HG03103 (cell line): ENCODE data around the gene ZNF618.

Experiments used
- ATAC-seq: cut with Tn5 transposase; IDR thresholded peaks from one replicate; pipeline ENCODE4 v1.9.1; 2021; ENCODE audit warnings: low read depth; ENCODE audit not compliant: unreplicated experiment

ZNF618 gene

GRCh38 chr9:113954591-113954990 is 78.5 kb downstream of the ZNF618 start:
- ATAC-seq, result no peak

GRCh38 chr9:113955076-113955752 is 79.1 kb downstream of the ZNF618 start:
- ATAC-seq, result no peak

DNA sequence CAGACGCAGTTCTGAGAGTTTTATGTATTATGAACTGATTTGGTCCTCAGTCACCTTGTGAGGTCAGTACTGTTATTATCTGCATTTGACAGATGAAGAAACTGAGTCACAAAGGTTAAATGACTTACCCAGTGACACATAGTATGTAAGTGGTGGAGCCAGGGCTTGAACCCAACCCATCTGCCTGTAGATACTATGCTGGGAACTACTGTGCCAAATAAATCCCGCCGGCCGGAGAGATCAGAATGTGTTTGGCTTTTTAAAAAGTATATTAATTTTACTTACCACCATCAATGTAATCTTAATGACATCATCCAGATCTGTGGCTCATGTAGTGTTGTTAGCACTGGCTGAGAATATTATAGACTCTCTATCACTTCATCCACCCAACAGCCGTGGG is 80.8 kb downstream of the ZNF618 start:
- no peak for ATAC-seq

GRCh38 chr9:113957351-113957750 is 81.2 kb downstream of the ZNF618 start:
- ATAC-seq, result no peak

- ATAC-seq, result no peak
Observed at GRCh38 chr9:113957821-113958341, 81.8 kb downstream of the ZNF618 start.

GRCh38 chr9:113958556-113958955 is 82.4 kb downstream of the ZNF618 start:
- no peak for ATAC-seq

GRCh38 chr9:113960768-113961167 is 84.7 kb downstream of the ZNF618 start:
- ATAC-seq, result no peak

- no peak for ATAC-seq
Observed at GRCh38 chr9:113962396-113962795, 86.3 kb downstream of the ZNF618 start.

- ATAC-seq, result no peak
Observed at GRCh38 chr9:113963017-113963620, 87.0 kb downstream of the ZNF618 start.

DNA sequence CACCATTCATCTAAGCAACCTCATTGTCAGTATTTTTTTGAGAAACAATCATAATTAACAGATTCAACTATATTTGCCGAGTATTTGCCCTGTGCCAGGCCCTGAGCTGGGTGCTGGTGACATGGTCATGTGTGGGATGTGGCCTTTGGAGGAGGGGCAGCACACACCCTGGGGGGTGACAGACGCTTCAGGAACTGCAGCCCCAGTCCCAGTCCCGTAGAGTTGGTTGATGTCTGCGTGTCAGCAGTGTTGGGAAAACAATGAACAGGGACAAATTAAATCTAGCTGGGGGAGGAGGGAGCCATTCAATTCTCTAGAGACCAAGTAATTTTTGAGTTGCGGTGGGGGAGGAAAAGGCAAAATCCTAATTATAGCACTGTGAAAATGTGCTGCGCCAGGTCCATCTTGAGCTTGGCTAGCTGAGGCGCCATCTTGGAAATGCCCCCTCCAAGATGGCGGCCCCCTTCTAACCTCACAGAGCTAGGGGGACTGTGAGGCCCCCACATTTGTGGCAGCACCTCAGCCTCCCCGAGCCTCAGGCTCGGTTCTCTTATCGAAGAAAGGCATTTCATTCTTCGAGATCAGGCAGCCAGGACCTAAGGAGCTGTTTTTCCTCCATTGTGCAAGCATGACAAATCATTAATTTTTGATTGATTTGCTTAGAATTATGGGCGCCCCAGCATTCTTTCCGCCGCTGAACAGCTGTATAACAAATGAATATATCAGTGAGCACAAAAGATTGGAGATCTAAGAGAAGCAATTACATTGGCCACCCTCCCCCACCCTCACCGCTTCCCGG is 87.8 kb downstream of the ZNF618 start:
- ATAC-seq, result no peak

DNA sequence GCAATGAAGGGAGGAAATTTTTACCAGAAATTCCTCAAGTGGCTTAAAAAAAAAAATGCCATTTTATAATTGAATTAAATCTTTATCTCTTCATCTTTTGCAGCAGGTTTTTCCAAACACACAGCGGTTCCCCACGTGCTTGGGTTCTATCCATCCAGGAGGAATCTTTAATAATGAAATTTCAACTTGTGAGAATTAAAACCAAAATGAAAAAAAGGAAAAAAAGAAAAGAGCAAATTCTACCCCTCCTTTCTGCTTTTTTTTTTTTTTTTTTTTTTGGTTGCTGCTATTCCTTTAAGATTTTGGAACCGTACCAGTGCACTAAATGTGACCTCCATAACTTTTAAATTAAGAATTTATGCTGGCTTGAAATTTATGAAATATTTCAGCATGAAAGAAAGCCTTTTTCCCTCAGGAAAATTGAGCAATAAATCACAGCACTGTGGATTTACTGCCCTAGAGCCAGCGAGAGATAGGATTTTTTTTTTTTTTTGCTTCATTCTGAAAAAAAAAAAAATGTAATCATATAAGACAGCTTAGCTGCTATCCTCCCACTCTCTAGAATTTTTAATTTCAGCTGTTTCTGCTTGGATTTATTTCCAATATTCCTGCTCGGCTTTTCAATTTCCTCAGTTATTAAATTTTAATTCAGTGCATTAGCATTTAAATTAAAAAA is 88.5 kb downstream of the ZNF618 start:
- no peak for ATAC-seq

GRCh38 chr9:113966394-113966793 is 90.3 kb downstream of the ZNF618 start:
- ATAC-seq, result no peak

- no peak for ATAC-seq
Observed at GRCh38 chr9:113967380-113967779, 91.3 kb downstream of the ZNF618 start.

DNA sequence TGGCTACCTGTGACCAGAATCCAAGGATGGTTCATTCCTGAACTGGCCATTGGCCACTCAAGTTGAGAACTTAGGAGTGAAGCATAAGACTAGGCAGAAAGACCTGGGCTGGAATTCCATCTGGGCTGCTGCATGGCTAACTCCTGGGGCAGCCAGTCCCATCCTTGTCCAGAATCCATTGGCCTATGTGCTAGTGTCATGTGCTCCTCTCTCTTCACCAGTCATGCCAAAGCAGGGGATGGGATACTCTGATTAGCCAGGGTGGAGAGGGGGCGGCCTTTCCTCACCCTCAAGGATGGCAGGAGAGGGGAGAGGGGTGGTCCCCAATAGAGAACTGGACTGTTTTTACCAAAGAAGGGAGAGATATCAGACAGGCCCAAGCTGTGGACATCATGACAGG is 93.2 kb downstream of the ZNF618 start:
- no peak for ATAC-seq

DNA sequence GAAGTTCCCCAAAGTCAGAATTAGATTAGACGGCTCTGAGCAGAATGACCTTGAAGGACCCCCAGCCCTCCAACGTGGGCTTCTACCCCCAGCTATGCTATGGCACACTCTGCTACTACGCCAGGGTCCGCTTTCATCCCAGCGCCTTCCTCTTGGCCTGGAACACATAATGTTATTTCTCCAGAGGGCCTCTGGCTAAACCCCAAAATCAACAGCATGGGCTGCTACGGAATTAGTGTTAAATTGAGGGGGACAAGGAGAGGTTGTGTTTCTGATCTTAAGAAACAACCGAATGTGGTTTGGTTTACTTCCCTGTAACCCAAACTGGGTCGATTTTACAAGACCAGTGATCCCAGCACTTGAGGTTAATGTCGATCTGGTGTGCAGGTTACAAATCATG is 97.1 kb downstream of the ZNF618 start:
- ATAC-seq, result no peak

DNA sequence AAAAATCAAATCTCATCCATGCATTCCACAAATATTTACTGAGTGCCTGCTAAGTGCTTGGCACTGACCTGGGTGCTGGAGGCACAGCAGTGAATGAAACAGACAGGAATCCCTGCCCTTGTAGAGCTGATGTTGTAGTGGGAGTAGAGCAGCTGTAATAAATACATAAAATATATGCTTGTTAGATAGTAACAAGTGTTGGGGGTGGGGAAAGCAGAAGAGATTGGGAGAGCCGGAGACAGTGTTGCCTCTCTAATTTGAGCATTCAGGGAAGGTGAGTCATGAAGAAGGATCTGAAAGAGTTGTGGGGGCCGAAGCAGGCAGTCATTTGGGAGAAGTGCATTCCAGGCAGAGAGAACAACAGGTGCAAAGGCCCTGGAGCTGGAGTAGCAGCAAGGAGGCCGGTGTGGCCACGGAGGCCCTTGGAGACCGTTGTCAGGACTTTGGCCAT is 97.9 kb downstream of the ZNF618 start:
- no peak for ATAC-seq

GRCh38 chr9:113976915-113977314 is 100.8 kb downstream of the ZNF618 start:
- ATAC-seq, result no peak

DNA sequence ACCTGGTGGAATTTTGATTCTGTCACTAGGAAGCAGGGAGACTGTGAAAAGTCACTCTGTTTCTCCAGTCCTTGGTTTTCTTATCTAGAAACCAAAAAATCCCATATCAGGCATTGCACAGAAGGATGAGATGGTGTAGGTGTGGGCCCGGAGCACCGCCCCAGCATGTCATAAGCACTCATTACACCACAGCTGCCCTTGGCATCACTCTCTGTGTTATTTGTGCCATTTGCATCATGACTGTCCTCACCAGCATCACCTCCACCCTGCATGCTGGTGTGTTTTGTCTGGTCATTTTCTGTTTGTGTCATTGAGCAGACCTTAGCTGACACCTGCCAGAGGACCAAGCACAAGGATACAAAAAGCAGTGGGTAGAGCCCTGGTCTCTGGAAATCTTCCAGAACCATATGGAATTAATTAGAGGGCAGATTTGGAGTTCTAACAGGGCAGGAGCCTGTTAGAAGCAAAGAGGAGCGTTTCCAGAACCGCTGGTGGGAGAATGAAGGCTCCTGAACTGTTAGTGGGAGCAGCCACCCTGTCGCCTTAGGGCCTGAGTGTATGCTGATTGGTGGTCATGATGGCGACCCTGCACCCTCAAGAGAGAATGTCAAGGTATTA is 102.7 kb downstream of the ZNF618 start:
- ATAC-seq, result no peak

DNA sequence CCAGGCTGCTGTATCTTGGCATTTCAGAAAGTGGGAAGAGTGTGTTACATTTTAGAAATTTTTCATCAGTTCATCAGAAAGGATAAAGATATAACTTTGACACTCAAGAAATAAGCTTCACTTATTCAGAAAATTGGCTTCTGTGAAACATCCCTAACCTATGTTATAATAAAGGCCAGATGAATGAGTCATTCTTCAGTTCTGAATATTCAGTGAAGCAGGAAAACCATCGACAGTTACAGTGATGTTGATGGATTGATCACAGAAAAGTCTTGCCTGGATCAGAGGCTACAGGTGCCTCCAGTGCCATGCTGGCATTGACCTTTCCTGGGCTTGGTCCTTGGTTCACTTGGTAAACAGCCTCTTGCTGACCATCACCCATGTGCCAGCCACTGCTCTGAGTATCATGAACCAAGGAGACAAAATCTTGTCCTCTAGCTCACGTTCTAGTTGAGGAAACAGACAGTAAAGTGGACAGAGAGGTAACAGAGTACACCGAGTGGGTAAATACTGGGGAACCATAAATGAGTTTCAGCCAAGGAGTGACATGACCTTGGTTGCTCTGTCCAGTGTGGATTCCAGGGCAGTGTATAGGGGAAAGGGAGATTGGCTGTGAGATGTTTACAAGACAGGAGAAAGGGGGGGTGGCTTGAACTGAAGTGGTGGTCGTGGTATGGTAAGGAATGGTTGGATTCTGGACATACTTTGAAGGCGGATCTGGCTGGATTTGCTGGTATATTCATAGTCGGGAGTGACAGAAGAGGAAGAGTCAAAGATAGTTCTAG is 103.4 kb downstream of the ZNF618 start:
- ATAC-seq, result no peak
